GM12878 (cell line): Measurements from ENCODE around the gene SMG6. TPM values are rescaled to one million over a fixed set of nuclear protein-coding genes. Genes with fewer than 3 reads are reported as not detected.

Experiments
- ASH2L ChIP-seq: fragments of 300-600, 200-600 bp; sonication (generic); IDR thresholded peaks from 2 replicates; pipeline ENCODE4 v1.6.1; 2017; ENCODE audit warnings: low read depth, mild to moderate bottlenecking, borderline replicate concordance
- BCL11A ChIP-seq: IDR thresholded peaks from 2 replicates; pipeline ENCODE4 v1.6.1; 2011; ENCODE audit warnings: low read depth, low read length
- BCLAF1 ChIP-seq: fragments of 450-650 bp; IDR thresholded peaks from 2 replicates; pipeline ENCODE4 v1.6.1; 2017; ENCODE audit warnings: antibody characterized with exemption, mild to moderate bottlenecking, moderate library complexity
- FOXK2 ChIP-seq: fragments of 450-650 bp; IDR thresholded peaks from 2 replicates; pipeline ENCODE4 v1.6.1; 2017; ENCODE audit warnings: mild to moderate bottlenecking, moderate library complexity
- HDGF ChIP-seq: fragments of 450-650 bp; IDR thresholded peaks from 2 replicates; pipeline ENCODE4 v1.6.1; 2016; ENCODE audit warnings: antibody characterized with exemption
- IKZF2 ChIP-seq, 2 experiments: fragments of 450-650 bp; IDR thresholded peaks; 2 replicates each; pipeline ENCODE4 v1.6.1; 2017; ENCODE audit warnings: mild to moderate bottlenecking in 2 of 2, moderate library complexity in 2 of 2
- IRF5 ChIP-seq: fragments of 450-650 bp; IDR thresholded peaks from 2 replicates; pipeline ENCODE4 v1.6.1; 2017; ENCODE audit warnings: borderline replicate concordance
- KLF5 ChIP-seq: fragments of 450-650 bp; IDR thresholded peaks from 2 replicates; pipeline ENCODE4 v1.6.1; 2014; ENCODE audit warnings: mild to moderate bottlenecking; ENCODE audit not compliant: partially characterized antibody
- MLLT1 ChIP-seq: fragments of 450-650 bp; IDR thresholded peaks from 2 replicates; pipeline ENCODE4 v1.6.1; 2016; ENCODE audit warnings: mild to moderate bottlenecking
- NFXL1 ChIP-seq: fragments of 450-650 bp; IDR thresholded peaks from 2 replicates; pipeline ENCODE4 v1.6.1; 2017; ENCODE audit warnings: antibody characterized with exemption, mild to moderate bottlenecking, borderline replicate concordance
- NKRF ChIP-seq: fragments of 450-650 bp; conservative IDR thresholded peaks from 2 replicates; pipeline ENCODE4 v1.6.1; 2017; ENCODE audit warnings: mild to moderate bottlenecking, moderate library complexity
- RELA ChIP-seq: fragments of 450-650 bp; IDR thresholded peaks from 2 replicates; pipeline ENCODE4 v1.8.0; 2014; ENCODE audit warnings: borderline replicate concordance; ENCODE audit not compliant: partially characterized antibody
- RELB ChIP-seq: fragments of 450-650 bp; IDR thresholded peaks from 2 replicates; pipeline ENCODE4 v1.6.1; 2017; ENCODE audit warnings: low read depth, mild to moderate bottlenecking, moderate library complexity
- SIX5 ChIP-seq: IDR thresholded peaks from 2 replicates; pipeline ENCODE4 v1.6.1; 2011; ENCODE audit warnings: mild to moderate bottlenecking, low read depth, low read length, moderate library complexity; ENCODE audit not compliant: severe bottlenecking
- SMARCA5 ChIP-seq: fragments of 450-650 bp; IDR thresholded peaks from 2 replicates; pipeline ENCODE4 v1.6.1; 2017; ENCODE audit warnings: mild to moderate bottlenecking
- SP1 ChIP-seq: IDR thresholded peaks from one replicate; pipeline ENCODE4 v1.6.1; 2011; ENCODE audit warnings: low read depth, low read length
- SUZ12 ChIP-seq: fragments of 200-600 bp; sonication (generic); IDR thresholded peaks from one replicate; pipeline ENCODE4 v1.6.1; 2018; ENCODE audit warnings: antibody characterized with exemption, mild to moderate bottlenecking; ENCODE audit not compliant: unreplicated experiment
- TBL1XR1 ChIP-seq: IDR thresholded peaks from 2 replicates; pipeline ENCODE4 v1.6.1; 2012; ENCODE audit warnings: low read depth, low read length, improper control_type of control experiment
- TCF7 ChIP-seq: IDR thresholded peaks from 2 replicates; pipeline ENCODE4 v1.6.1; 2014; ENCODE audit warnings: antibody characterized with exemption, borderline replicate concordance
- polyA plus RNA-seq, 11 experiments: library from polyadenylated mRNA; depleted of rRNA in 4 of 11; unstranded in 6 of 11; stranded (reverse) in 5 of 11; fragments of >200 nt; fragmentation: Nextera tagmentation in 4 of 11; fragmentation: Illumina TruSeq in 1 of 11; extraction: Ambion mirVana in 4 of 11; extraction: Trizol in 1 of 11; gene quantifications; 1 replicate in 1 of 11; 2 replicates in 10 of 11; pipeline versions ENCODE4 v1.2.1 to v1.2.3, GENCODE V29; 2011 to 2016; ENCODE audit warnings: inconsistent platforms in 2 of 11, missing spikeins in 2 of 11, low read depth in 1 of 11
- total RNA-seq, 4 experiments: library from RNA; depleted of rRNA in 3 of 4; stranded (reverse); fragments of >200 nt in 3 of 4; fragmentation: Illumina TruSeq in 1 of 4; extraction: Trizol in 1 of 4; gene quantifications; 2 replicates each; pipeline versions ENCODE4 v1.2.1 to v1.2.3, GENCODE V29; 2013 to 2021

SMG6 gene
- total and polyA plus RNA-seq, 10 of the 15 experiments (the other 5 are each of a cell fraction or from before 2014, with no cell fraction given) = 0.58 to 28.7 (median 15.7) TPM

GRCh38 chr17:2259769-2260536 is 43.6 kb downstream of the SMG6 start (continued):
- TF ChIP-seq SIX5 (no peak), KLF5 (peak; percentile 43), HDGF (no peak), ASH2L (no peak), TBL1XR1 (no peak; the same call in 1 of the 2 replicates), FOXK2 (no peak), SMARCA5 (peak; percentile 81; the same call in 1 of the 2 replicates), BCL11A (peak; percentile 92), NFXL1 (no peak), SP1 (peak; percentile 72), IKZF2 (IDR thresholded peaks at IDR 0.05) (peak; percentile 91 to 92), NKRF (no peak), TCF7 (0 out of 2 replicates have a peak, but pooled peaks have one; percentile 38), BCLAF1 (no peak), RELA (no peak), SUZ12 (no peak), RELB (peak; percentile 83), IRF5 (peak; percentile 65; the same call in 1 of the 2 replicates), MLLT1 (peak; percentile 87)
